ENCODE measurements around the gene OXER1. TPM values are rescaled to one million over a fixed set of nuclear protein-coding genes. Genes with fewer than 3 reads are reported as not detected.

The OXER1 gene, protein sequence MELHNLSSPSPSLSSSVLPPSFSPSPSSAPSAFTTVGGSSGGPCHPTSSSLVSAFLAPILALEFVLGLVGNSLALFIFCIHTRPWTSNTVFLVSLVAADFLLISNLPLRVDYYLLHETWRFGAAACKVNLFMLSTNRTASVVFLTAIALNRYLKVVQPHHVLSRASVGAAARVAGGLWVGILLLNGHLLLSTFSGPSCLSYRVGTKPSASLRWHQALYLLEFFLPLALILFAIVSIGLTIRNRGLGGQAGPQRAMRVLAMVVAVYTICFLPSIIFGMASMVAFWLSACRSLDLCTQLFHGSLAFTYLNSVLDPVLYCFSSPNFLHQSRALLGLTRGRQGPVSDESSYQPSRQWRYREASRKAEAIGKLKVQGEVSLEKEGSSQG
- not detected in 2 replicates for total RNA-seq (2014; rRNA removed; shearing (Covaris generic))

DNA sequence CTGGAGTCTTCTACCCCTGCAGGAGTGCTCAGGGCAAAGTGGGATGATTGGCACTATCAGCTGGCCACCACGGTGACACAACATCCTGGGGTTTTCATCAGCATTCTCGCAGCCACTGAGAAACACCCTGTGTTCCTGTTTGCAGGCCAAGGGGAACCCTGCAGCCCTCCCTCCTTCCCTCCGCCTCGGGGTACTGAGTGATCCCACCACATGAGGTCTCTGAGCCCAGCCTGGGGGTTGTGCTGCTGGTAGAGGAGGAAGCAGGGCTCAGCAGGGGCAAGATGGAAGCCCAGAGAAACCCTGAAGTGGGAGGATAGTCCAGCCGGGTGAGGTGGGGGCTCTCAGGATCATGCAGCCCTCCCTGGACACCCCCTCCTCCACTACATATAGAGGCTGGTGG is at the start of gene OXER1:
Gene OXER1, minus strand, starts transcription at position 40 of the 400 bp plus-strand sequence. CDS start 73 bp downstream, outside the sequence.
- no peak for DNase-seq (ENCODE audit: low spot score)

DNA sequence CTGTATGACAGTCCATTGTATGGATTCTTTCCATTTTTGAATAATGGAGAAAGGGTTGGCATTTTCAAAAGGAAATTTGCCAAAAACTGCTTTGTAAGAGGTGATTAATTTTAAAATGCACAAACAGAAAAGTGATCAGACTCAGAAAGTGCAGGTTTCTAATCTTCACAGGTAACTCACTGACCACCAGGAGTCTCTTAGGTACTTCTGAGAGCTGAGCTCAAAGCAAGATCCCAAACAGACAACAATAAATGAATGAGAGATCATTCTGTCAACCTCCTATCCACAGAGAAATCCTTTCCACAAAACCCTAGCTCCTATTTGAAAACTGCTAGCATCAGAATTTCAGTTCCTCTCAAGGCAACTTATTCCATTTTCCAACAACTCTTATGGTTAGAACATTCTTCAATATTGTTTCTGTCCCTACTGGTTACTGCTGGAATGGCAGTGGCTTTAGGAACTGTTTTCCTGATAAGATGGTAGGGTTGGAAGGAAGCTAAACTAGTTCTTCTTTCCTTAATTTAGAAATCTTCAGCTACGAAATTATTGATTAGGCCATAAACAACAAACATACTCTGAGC is 49.1 kb upstream of the OXER1 start:
- peak; percentile 22 for DNase-seq (ENCODE audit: low spot score)

GRCh38 chr2:42810971-42811811 is 47.3 kb upstream of the OXER1 start:
- DNase-seq (ENCODE audit: low spot score) = no peak

DNA sequence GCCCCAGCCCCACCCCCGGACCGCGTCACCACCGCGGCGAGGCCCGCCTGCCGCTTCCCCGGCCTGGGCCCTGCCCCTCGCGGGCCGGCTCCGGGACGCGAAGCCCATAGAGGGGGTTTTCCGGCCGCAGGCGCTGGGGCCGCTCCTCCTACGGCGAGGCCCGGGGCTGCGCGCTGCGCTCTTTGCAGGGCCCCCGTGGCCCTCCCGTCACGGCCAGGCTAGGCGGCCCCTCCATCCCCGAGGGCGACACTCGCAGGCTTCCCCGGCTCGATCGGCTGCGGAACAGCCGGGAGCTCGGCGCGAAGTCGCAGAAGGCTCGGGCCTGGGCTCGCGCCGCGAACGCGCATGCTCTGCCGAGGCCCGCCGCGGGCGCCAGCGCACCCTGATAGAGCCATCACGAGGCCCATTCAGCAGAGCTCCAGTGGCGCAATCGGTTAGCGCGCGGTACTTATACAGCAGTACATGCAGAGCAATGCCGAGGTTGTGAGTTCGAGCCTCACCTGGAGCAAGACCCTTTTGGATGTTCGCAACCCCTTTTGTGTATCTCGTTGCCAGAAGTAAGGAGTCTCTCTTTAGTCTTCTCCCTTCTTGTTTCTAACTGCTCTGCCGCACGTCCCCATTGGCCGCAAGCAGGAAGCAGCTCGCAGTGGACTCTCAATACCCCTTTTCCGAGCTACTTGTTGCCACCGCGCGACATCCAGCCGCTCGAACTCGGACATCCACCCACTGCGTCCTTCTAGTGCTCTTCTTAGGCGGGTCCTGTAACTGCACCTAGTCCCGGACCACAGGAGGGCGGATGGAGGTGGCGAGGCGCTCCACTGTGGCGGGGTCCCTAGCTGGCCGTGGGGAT is 46.4 kb upstream of the OXER1 start:
- peak; percentile 98 for DNase-seq (ENCODE audit: low spot score)

GRCh38 chr2:42809819-42810120 is 45.8 kb upstream of the OXER1 start:
- peak; percentile 62 for DNase-seq (ENCODE audit: low spot score)

DNA sequence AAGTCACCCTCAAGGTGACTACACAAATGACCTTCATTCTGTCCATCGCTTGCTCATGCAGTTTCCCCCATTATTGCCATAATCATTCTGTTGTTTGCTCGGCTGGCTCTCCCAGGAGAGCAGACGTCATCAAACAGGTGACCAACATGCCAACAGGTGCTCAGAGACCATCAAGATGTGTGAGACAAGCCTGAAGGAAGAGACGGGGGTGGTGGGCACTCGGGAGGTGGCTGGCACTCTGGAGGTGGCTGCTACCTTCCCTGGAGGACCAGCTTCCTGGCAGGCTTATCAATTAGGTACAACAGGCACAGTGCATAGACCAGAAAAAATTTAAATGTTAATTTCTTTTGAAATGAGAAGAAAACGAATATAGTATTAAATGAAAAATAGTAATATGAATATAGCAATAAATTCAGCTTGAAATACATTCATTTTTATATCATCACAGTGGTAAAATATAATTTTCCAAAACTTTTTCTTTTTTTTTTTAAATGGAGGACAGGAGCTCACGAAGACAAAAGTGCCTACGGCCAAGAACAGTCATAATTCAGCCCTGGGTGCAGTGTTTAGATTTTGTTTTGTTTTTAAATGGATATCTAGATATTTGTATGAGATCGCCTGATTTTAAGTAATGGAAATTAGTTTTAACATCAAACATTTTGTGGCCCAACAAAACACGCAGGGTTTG is 45.3 kb upstream of the OXER1 start:
- DNase-seq (ENCODE audit: low spot score) = no peak

- DNase-seq (ENCODE audit: low spot score) = no peak
Measured at GRCh38 chr2:42808301-42808700, 44.4 kb upstream of the OXER1 start.

GRCh38 chr2:42806786-42807185 is 42.9 kb upstream of the OXER1 start:
- no peak for DNase-seq (ENCODE audit: low spot score)

DNA sequence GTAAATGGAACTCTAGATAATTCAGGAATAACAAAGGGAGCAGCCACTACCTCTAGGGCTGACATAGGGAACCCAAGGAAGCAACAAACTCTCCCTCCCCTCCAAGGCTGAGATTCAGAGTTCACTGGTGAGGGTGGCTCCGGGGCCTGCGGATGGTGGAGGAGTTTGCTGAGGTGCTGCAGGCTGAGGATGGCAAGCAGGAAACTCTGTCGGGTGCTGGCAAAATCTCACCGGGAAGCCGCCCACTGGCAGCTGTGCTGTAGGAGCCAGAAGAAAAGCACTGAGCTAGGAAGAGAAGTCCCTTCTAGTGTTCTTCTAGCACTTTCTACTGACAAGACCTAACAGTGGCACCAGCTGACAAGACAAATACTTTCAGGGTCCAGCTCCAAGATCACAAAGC is 41.0 kb upstream of the OXER1 start:
- no peak for DNase-seq (ENCODE audit: low spot score)

DNA sequence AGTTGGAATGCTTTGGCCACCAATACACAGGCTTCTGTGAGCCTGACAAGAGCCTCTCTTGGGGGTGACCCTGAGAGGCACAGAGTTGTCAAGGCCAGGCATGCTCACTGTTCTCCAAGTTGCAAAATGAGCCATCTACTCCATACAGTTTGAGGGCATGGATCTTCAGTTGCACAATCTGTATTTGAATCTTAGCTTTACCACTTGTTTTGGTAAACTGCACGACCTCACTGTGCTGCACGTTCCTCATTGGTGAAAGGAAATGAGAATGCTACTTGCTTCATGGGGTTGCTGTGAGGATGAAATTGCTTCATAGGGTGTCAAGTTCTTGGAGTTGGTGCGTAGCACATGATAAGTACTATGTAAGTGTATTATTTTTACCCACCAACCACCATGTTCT is 40.4 kb upstream of the OXER1 start:
- no peak for DNase-seq (ENCODE audit: low spot score)

- DNase-seq (ENCODE audit: low spot score) = no peak
Measured at GRCh38 chr2:42802150-42802549, 38.2 kb upstream of the OXER1 start.

GRCh38 chr2:42801381-42801780 is 37.4 kb upstream of the OXER1 start:
- no peak for DNase-seq (ENCODE audit: low spot score)

- no peak for DNase-seq (ENCODE audit: low spot score)
Measured at GRCh38 chr2:42800981-42801380, 37.0 kb upstream of the OXER1 start.

GRCh38 chr2:42800461-42800962 is 36.6 kb upstream of the OXER1 start:
- no peak for DNase-seq (ENCODE audit: low spot score)

GRCh38 chr2:42799881-42800280 is 35.9 kb upstream of the OXER1 start:
- DNase-seq (ENCODE audit: low spot score) = no peak

GRCh38 chr2:42797281-42797680 is 33.3 kb upstream of the OXER1 start:
- DNase-seq (ENCODE audit: low spot score) = no peak

DNA sequence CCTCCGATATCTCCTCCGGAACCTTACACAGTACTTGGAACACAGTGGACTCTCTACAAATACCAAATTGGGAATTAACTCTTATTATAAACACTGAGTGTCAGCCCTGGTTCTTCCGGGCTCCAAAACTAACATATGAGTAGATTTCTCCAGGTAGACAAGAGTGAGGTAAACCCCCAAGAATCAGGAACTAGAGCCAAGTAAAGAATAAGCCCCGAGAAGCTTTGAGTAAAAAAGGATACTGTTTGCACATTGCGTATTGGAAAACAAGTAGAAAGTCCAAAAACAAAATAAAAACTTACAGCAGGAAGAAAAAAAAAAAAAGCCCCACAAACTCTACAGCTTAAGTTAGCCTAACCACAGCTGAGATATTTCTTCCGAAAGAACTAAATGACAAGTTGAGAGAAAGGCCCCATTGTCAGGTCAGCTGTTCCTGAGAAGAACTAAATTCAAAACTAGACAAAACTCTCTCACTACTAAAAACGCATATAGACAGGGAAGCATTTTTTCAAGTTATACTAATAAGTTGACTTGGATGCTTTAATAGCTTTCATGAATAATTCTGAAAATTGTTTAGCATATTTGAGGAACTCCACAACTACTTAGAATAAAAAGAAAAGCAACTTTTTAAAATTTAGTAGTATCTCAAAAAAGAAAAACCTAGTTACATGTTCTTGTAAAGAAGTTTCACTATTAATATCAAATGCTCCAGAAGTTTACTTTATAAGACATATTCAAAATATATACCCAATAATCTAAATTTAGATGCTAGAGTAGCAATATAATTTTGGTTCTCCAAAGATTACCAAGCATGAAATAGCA is 32.7 kb upstream of the OXER1 start:
- no peak for DNase-seq (ENCODE audit: low spot score)

DNA sequence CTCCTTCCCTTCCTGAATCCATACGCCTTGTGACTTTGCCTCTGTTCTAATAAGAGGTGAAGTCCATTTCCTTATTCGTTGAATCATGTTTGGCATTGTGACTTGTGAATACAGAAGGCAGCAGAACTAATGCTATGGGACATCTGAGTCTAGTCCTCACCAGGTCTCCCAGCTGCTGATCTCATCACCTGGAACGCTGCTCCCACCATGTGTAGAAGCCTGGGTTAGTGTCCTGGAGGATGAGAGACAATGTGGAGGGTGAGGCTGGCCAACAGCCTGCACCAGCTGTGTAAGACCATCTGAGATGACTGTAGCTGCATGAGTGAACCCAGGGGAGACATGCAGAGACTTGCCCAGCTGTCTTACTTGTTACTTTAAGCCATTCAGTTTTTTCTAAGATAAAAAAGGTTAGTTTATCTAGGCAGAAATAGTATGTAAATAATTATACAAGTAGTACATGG is 31.9 kb upstream of the OXER1 start:
- DNase-seq (ENCODE audit: low spot score) = no peak

DNA sequence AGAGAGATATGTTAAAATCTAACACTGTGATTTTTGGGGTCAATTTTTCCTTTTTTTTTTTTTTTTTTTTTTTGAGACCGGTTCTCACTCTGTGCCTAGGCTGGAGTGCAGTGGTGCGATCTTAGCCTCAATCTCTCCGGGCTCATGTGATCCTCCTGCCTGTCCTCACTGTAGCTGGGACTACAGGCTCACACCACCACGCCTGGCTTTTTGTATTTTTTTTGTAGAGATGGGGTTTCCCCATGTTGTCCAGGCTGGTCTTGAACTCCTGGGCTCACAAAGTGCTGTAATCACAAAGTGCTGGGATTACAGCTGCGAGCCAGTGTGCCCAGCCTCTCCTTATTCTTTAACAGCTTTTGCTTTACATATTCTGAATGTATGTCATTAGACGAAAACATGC is 31.3 kb upstream of the OXER1 start:
- no peak for DNase-seq (ENCODE audit: low spot score)
